ENCODE results near the gene CACNA1D. TPM values are rescaled to one million over a fixed set of nuclear protein-coding genes. Genes with fewer than 3 reads are reported as not detected.

The CACNA1D gene
- total and polyA plus RNA-seq, 9 of the 15 experiments (the other 6 are each of a cell fraction or from before 2014, with no cell fraction given): 0.29 TPM; not detected in 8

DNA sequence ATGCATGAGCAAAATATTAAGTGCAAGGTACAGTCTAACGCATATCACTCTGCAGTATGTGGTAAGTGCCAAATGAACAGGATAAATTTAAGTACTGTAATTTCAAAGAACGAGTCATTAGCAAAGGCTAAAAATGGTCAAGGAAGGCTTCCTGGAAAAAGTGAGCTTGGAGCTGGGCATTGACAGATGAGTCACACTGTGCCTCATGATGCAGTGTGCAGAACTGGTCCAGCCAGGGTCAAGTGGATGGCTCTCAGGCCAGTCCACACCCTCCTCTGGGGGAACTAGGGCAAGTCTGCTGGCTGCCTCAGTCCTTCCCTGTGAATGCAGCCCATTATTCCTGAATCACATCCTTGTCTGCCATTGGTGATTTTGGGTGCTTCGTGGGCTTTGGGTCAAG lies 76.3 kb downstream of the CACNA1D start (continued):
- TF ChIP-seq NCOA1 (IDR thresholded peaks at IDR 0.05; ENCODE audit: low read depth) (no peak), ZNF212 (CRISPR knock-in tag; IDR thresholded peaks at IDR 0.05) (no peak), STAT5B (CRISPR knock-in tag; IDR thresholded peaks at IDR 0.05) (no peak), SAFB (IDR thresholded peaks at IDR 0.05; ENCODE audit: borderline replicate concordance, low read depth, low read length) (no peak), LARP7 (IDR thresholded peaks at IDR 0.05) (no peak), ZNF780A (CRISPR knock-in tag; IDR thresholded peaks at IDR 0.05) (no peak), CBFB (CRISPR knock-in tag; IDR thresholded peaks at IDR 0.05) (no peak), PYGO2 (tag; IDR thresholded peaks at IDR 0.05) (no peak), DMBX1 (CRISPR knock-in tag; IDR thresholded peaks at IDR 0.05; ENCODE audit: borderline replicate concordance) (no peak), RFX5 (IDR thresholded peaks at IDR 0.05; ENCODE audit: low read depth, low read length) (no peak), SMARCA5 (IDR thresholded peaks at IDR 0.05) (no peak)

DNA sequence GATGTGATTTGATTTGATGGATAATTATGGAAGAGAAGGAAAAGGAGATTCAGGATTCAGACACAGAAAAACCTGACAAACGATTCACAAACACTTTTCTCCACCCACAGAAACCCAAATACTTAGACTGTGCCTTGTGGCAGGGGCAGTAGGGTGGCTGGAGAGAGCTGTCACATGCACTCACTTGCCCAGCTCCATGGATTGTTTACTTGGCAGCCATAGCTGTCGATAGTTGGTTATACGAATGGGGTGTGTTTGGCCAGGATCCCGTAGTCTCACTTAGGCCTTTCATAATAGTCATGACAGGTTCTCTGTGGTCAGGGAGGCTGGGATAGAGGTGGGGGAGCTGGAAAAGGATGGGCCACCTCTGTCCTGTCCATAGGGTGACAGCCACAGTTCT lies 76.9 kb downstream of the CACNA1D start:
- H3K9ac ChIP-seq (ENCODE audit: insufficient read depth in 1 of 2, low read depth in 2 of 2, low read length in 2 of 2): no peak overlapping the region
- no peaks in the 10 kb centered on the region for H3K9me1 ChIP-seq (ENCODE audit: control insufficient read depth, insufficient read depth, low read length)
- FAIRE-seq (no peak), ATAC-seq (no peak), DNase-seq (ENCODE audit: extremely low read depth in 1 of 4, low spot score in 3 of 4) (no peak)
- no peak overlapping the region for H3K27ac ChIP-seq (ENCODE audit: extremely low read depth, low read depth, low read length)
- ChIA-PET CTCF (ENCODE audit: low intra/inter-chr PET ratio) (no interaction called here), POLR2A (no interaction called here)
- no peak overlapping the region for H2AFZ ChIP-seq (ENCODE audit: low read depth, low read length)
- H3K4me2 ChIP-seq (ENCODE audit: insufficient read depth, low read length): no peak overlapping the region
- H3K4me3 ChIP-seq: no peak overlapping the region
- in situ Hi-C loops (cut with MboI): no loop called here
- H3K27me3 ChIP-seq (ENCODE audit: control insufficient read depth in 2 of 2, insufficient read depth in 2 of 2, low read length in 2 of 2): peaks cover 2 to 20% of the 10 kb centered on the region in 2 experiments; a peak in 3 of 5 replicates
- no TSS peak for BruUV-seq (replicated peaks)
- H3K4me1 ChIP-seq (replicated peaks in 1 of 2; ENCODE audit: control insufficient read depth in 2 of 2, insufficient read depth in 2 of 2, low read length in 2 of 2): no peaks in the 10 kb centered on the region; a peak in 1 of 5 replicates
- no peaks in the 10 kb centered on the region for H4K20me1 ChIP-seq (replicated peaks; ENCODE audit: control insufficient read depth, insufficient read depth, low read length)
- H3K79me2 ChIP-seq (ENCODE audit: control insufficient read depth, insufficient read depth, low read length): no peaks in the 10 kb centered on the region
- intact Hi-C loops (cut with micrococcal nuclease): no loop called here
- WGBS (ENCODE audit: insufficient coverage, low coverage, missing lambda C conversion rate): 2% methylated on average over 4 of the region's 4 CpGs
- no peaks in the 10 kb centered on the region for H3K9me3 ChIP-seq (replicated peaks; ENCODE audit: control insufficient read depth, insufficient read depth, low read depth, low read length)
- H3K36me3 ChIP-seq (ENCODE audit: control insufficient read depth, insufficient read depth, low read length): no peaks in the 10 kb centered on the region
- TF ChIP-seq TRIM28 (IDR thresholded peaks at IDR 0.05) (no peak), TAF9B (IDR thresholded peaks at IDR 0.05; ENCODE audit: partially characterized antibody) (no peak), CREBBP (IDR thresholded peaks at IDR 0.05; ENCODE audit: low read depth, low read length) (no peak), TCF7 (IDR thresholded peaks at IDR 0.05; ENCODE audit: borderline replicate concordance) (no peak), SMC3 (conservative IDR thresholded peaks at IDR 0.05; ENCODE audit: insufficient read depth, low read depth, low read length) (no peak), PCBP1 (IDR thresholded peaks at IDR 0.05; ENCODE audit: low read depth, low read length, poor library complexity, severe bottlenecking) (no peak), HIVEP1 (CRISPR knock-in tag; IDR thresholded peaks at IDR 0.05) (no peak), ESRRB (CRISPR knock-in tag; IDR thresholded peaks at IDR 0.05; ENCODE audit: borderline replicate concordance) (no peak)
- TF ChIP-seq, protein P1, sequence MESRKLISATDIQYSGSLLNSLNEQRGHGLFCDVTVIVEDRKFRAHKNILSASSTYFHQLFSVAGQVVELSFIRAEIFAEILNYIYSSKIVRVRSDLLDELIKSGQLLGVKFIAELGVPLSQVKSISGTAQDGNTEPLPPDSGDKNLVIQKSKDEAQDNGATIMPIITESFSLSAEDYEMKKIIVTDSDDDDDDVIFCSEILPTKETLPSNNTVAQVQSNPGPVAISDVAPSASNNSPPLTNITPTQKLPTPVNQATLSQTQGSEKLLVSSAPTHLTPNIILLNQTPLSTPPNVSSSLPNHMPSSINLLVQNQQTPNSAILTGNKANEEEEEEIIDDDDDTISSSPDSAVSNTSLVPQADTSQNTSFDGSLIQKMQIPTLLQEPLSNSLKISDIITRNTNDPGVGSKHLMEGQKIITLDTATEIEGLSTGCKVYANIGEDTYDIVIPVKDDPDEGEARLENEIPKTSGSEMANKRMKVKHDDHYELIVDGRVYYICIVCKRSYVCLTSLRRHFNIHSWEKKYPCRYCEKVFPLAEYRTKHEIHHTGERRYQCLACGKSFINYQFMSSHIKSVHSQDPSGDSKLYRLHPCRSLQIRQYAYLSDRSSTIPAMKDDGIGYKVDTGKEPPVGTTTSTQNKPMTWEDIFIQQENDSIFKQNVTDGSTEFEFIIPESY (CRISPR knock-in tag; IDR thresholded peaks at IDR 0.05): no peak
- TF ChIP-seq, protein P2, sequence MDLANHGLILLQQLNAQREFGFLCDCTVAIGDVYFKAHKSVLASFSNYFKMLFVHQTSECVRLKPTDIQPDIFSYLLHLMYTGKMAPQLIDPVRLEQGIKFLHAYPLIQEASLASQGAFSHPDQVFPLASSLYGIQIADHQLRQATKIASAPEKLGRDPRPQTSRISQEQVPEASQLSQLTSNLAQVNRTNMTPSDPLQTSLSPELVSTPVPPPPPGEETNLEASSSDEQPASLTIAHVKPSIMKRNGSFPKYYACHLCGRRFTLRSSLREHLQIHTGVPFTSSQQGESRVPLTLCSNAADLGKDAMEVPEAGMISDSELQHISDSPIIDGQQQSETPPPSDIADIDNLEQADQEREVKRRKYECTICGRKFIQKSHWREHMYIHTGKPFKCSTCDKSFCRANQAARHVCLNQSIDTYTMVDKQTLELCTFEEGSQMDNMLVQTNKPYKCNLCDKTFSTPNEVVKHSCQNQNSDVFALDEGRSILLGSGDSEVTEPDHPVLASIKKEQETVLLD (IDR thresholded peaks at IDR 0.05): no peak
- TF ChIP-seq, protein P3, sequence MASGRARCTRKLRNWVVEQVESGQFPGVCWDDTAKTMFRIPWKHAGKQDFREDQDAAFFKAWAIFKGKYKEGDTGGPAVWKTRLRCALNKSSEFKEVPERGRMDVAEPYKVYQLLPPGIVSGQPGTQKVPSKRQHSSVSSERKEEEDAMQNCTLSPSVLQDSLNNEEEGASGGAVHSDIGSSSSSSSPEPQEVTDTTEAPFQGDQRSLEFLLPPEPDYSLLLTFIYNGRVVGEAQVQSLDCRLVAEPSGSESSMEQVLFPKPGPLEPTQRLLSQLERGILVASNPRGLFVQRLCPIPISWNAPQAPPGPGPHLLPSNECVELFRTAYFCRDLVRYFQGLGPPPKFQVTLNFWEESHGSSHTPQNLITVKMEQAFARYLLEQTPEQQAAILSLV (tag; IDR thresholded peaks at IDR 0.05): no peak

Data from K562 (cell line).